GM12878 (cell line): Measurements from ENCODE around the gene ALDH1L1. TPM values are rescaled to one million over a fixed set of nuclear protein-coding genes. Genes with fewer than 3 reads are reported as not detected.

Experiments used
- ATAC-seq: fragments of 200-7000 bp; cut with Tn5 transposase; 3 replicates; pipeline ENCODE4 v1.9.1; 2020; ENCODE audit warnings: mild to moderate bottlenecking, moderate library complexity
- BruUV-seq: library from RNA; stranded (reverse); fragments of 400-500 nt; replicated peaks from 2 replicates; lab custom pipeline; 2021; lab: Mats Ljungman, UMichigan
- CTCF ChIA-PET: fragments of 300-600 bp; sonication (Branson Sonifier 250); formaldehyde crosslinking; extraction: SDS; loops from one replicate; lab custom pipeline; 2021; ENCODE audit warnings: inconsistent platforms; lab: Yijun Ruan, JAX
- POLR2A ChIA-PET: fragments of 350-600 bp; formaldehyde crosslinking; extraction: SDS; loops from one replicate; lab custom pipeline; 2021; ENCODE audit warnings: inconsistent platforms; lab: Charles Lee
- RAD21 ChIA-PET: fragments of 300-600 bp; sonication (Branson Sonifier 250); formaldehyde crosslinking; loops from one replicate; lab custom pipeline; 2023; ENCODE audit warnings: antibody characterized with exemption; ENCODE audit not compliant: unreplicated experiment; lab: Charles Lee
- SMC1A ChIA-PET: fragments of 300-600 bp; sonication (Branson Sonifier 250); formaldehyde crosslinking; loops from one replicate; lab custom pipeline; 2023; ENCODE audit not compliant: unreplicated experiment, uncharacterized antibody; lab: Charles Lee
- DNase-seq: peaks from one replicate; pipeline ENCODE4 v3.0.0-alpha.2; 2011; ENCODE audit warnings: low read depth, low spot score
- FAIRE-seq: peaks from 3 replicates; lab custom pipeline; 2011; peaks lifted over from hg19 to GRCh38; lab: Jason Lieb, UNC
- H2AFZ ChIP-seq: 2 replicates; pipeline ENCODE4 v1.6.0; 2011; ENCODE audit warnings: low read depth, low read length, control low read depth; ENCODE audit not compliant: control insufficient read depth
- H3K27ac ChIP-seq: 2 replicates; pipeline ENCODE4 v1.5.1; 2011; ENCODE audit warnings: control low read depth; ENCODE audit not compliant: control insufficient read depth, insufficient read depth
- H3K27me3 ChIP-seq, 2 experiments: replicated peaks in 1 of 2; 2 replicates each; pipeline versions ENCODE4 v1.6.0 to v1.6.1; 2011; ENCODE audit warnings: low read length in 1 of 2; ENCODE audit not compliant: control insufficient read depth in 2 of 2, insufficient read depth in 2 of 2
- H3K36me3 ChIP-seq, 2 experiments: 2 replicates each; pipeline ENCODE4 v1.5.1; 2011; ENCODE audit warnings: low read length in 1 of 2; ENCODE audit not compliant: control insufficient read depth in 2 of 2, insufficient read depth in 2 of 2
- H3K4me1 ChIP-seq: 2 replicates; pipeline ENCODE4 v1.6.1; 2011; ENCODE audit warnings: mild to moderate bottlenecking, low read length, moderate library complexity, mixed read lengths; ENCODE audit not compliant: control insufficient read depth, insufficient read depth
- H3K4me2 ChIP-seq: 2 replicates; pipeline ENCODE4 v1.6.0; 2011; ENCODE audit warnings: control low read depth; ENCODE audit not compliant: control insufficient read depth, insufficient read depth
- H3K4me3 ChIP-seq: fragments of 200-600 bp; sonication (generic); 2 replicates; pipeline ENCODE4 v1.5.1; 2016
- H3K79me2 ChIP-seq: 2 replicates; pipeline ENCODE4 v1.6.0; 2011; ENCODE audit warnings: low read length; ENCODE audit not compliant: control insufficient read depth, insufficient read depth
- H3K9ac ChIP-seq: 2 replicates; pipeline ENCODE4 v1.8.0; 2011; ENCODE audit warnings: low read length, control low read depth, mixed read lengths; ENCODE audit not compliant: control insufficient read depth, insufficient read depth
- H3K9me3 ChIP-seq: replicated peaks from 3 replicates; pipeline ENCODE4 v1.5.1; 2011; ENCODE audit warnings: mild to moderate bottlenecking, low read length; ENCODE audit not compliant: control insufficient read depth, insufficient read depth
- H4K20me1 ChIP-seq: 2 replicates; pipeline ENCODE4 v1.6.0; 2011; ENCODE audit not compliant: control insufficient read depth, insufficient read depth
- ASH2L ChIP-seq: fragments of 300-600, 200-600 bp; sonication (generic); IDR thresholded peaks from 2 replicates; pipeline ENCODE4 v1.6.1; 2017; ENCODE audit warnings: low read depth, mild to moderate bottlenecking, borderline replicate concordance
- CHD1 ChIP-seq: IDR thresholded peaks from 2 replicates; pipeline ENCODE4 v1.6.1; 2012; ENCODE audit warnings: low read depth, low read length, improper control_type of control experiment
- HCFC1 ChIP-seq: fragments of 150-350 bp; IDR thresholded peaks from 2 replicates; pipeline ENCODE4 v1.6.1; 2014; ENCODE audit warnings: low read length
- MEF2B ChIP-seq: fragments of 450-650 bp; IDR thresholded peaks from 2 replicates; pipeline ENCODE4 v1.6.1; 2018; ENCODE audit warnings: mild to moderate bottlenecking, moderate library complexity; ENCODE audit not compliant: partially characterized antibody, poor library complexity, severe bottlenecking
- MYB ChIP-seq: fragments of 150-350 bp; IDR thresholded peaks from 2 replicates; pipeline ENCODE4 v1.6.1; 2014; ENCODE audit warnings: mild to moderate bottlenecking, low read depth, low read length, borderline replicate concordance
- SIN3A ChIP-seq: IDR thresholded peaks from 2 replicates; pipeline ENCODE4 v1.6.1; 2012; ENCODE audit warnings: low read depth, low read length, improper control_type of control experiment
- SPI1 ChIP-seq: IDR thresholded peaks from 2 replicates; pipeline ENCODE4 v1.6.1; 2011; ENCODE audit warnings: low read depth, mild to moderate bottlenecking, low read length, moderate library complexity, borderline replicate concordance; ENCODE audit not compliant: insufficient read depth
- WGBS: methylation state at CpG from one replicate; pipeline ENCODE4 v1.1.6; 2016; ENCODE audit warnings: low lambda C conversion rate; ENCODE audit not compliant: insufficient replicate concordance, insufficient coverage; ENCODE audit errors: missing lambda C conversion rate; 5-methylcytosine and 5-hydroxymethylcytosine counted together
- in situ Hi-C: fragments of 300-500 bp; cut with MboI; formaldehyde crosslinking; loops from 9 replicates; pipeline ENCODE4 v1.14.3; 2018; ENCODE audit warnings: mixed read lengths
- intact Hi-C: fragments of 100-400 bp; cut with micrococcal nuclease; formaldehyde crosslinking; loops from one replicate; pipeline ENCODE4 v1.14.2; 2022; ENCODE audit not compliant: unreplicated experiment
- polyA plus RNA-seq, 11 experiments: library from polyadenylated mRNA; depleted of rRNA in 4 of 11; unstranded in 6 of 11; stranded (reverse) in 5 of 11; fragments of >200 nt; fragmentation: Nextera tagmentation in 4 of 11; fragmentation: Illumina TruSeq in 1 of 11; extraction: Ambion mirVana in 4 of 11; extraction: Trizol in 1 of 11; gene quantifications; 1 replicate in 1 of 11; 2 replicates in 10 of 11; pipeline versions ENCODE4 v1.2.1 to v1.2.3, GENCODE V29; 2011 to 2016; ENCODE audit warnings: inconsistent platforms in 2 of 11, missing spikeins in 2 of 11, low read depth in 1 of 11
- total RNA-seq, 4 experiments: library from RNA; depleted of rRNA in 3 of 4; stranded (reverse); fragments of >200 nt in 3 of 4; fragmentation: Illumina TruSeq in 1 of 4; extraction: Trizol in 1 of 4; gene quantifications; 2 replicates each; pipeline versions ENCODE4 v1.2.1 to v1.2.3, GENCODE V29; 2013 to 2021

Gene ALDH1L1
- total and polyA plus RNA-seq, 10 of the 15 experiments (the other 5 are each of a cell fraction or from before 2014, with no cell fraction given), result 0.04 to 18.2 (median 0.45) TPM

GRCh38 chr3:126205717-126206655 is 25.6 kb upstream of the ALDH1L1 start:
- DNase-seq (no peak), FAIRE-seq (no peak), ATAC-seq (no peak)
- Histone ChIP-seq H3K4me2 (no peak overlapping the region), H3K4me1 (no peaks in the 10 kb centered on the region), H2AFZ (no peak overlapping the region), H3K4me3 (no peak overlapping the region), H4K20me1 (no peaks in the 10 kb centered on the region), H3K27me3 (no peaks in the 10 kb centered on the region; a peak in 3 of 4 replicates), H3K79me2 (no peaks in the 10 kb centered on the region), H3K36me3 (no peaks in the 10 kb centered on the region), H3K9me3 (no peaks in the 10 kb centered on the region), H3K9ac (no peak overlapping the region), H3K27ac (no peak overlapping the region)
- WGBS, result 10% methylated on average over 3 of the region's 3 CpGs
- in situ Hi-C loops, result no loop called here
- BruUV-seq, result no TSS peak
- POLR2A ChIA-PET, result no interaction called here
- no peak for TF ChIP-seq SPI1
- TF ChIP-seq SIN3A, result no peak
- no peak for TF ChIP-seq MYB
- TF ChIP-seq MEF2B, result no peak
- no peak for TF ChIP-seq ASH2L
- TF ChIP-seq HCFC1, result no peak
- TF ChIP-seq CHD1, result no peak
- CTCF ChIA-PET, result interaction anchor here (0.7 to 3.6 kb wide), 3 partner anchors 8 to 74 kb away, joined by 3 to 20 read pairs (median 3); no protein-coding TSS in a partner anchor
- intact Hi-C loops, result no loop called here
- SMC1A ChIA-PET, result interaction anchor here (1.0 kb wide), 1 partner anchor 10 kb away, joined by 3 read pairs; no protein-coding TSS in a partner anchor
- RAD21 ChIA-PET, result no interaction called here
